Transverse colon (tissue), 4 donors: ENCODE measurements around the gene BLTP1.

Experiments
- POLR2A ChIP-seq: fragments of 450-650 bp; IDR thresholded peaks from one replicate; pipeline ENCODE4 v1.6.1; 2016; ENCODE audit warnings: antibody characterized with exemption, mild to moderate bottlenecking, moderate library complexity
- POLR2AphosphoS5 ChIP-seq, 3 donors: sonication (generic); formaldehyde crosslinking; IDR thresholded peaks; one replicate each; pipeline ENCODE4 v1.6.1; 2016; ENCODE audit warnings: antibody characterized with exemption in 3 of 3
- TF ChIP-seq, protein P1 (sequence below), 5 experiments: fragments of 200-600 bp in 3 of 5; fragments of 450-650 bp in 2 of 5; sonication (generic) in 3 of 5; IDR thresholded peaks; 1 replicate in 2 of 5; 2 replicates in 3 of 5; pipeline ENCODE4 v1.5.1; 2016 to 2017; ENCODE audit warnings: antibody characterized with exemption in 5 of 5, inconsistent platforms in 3 of 5, mild to moderate bottlenecking in 2 of 5, moderate library complexity in 1 of 5

DNA sequence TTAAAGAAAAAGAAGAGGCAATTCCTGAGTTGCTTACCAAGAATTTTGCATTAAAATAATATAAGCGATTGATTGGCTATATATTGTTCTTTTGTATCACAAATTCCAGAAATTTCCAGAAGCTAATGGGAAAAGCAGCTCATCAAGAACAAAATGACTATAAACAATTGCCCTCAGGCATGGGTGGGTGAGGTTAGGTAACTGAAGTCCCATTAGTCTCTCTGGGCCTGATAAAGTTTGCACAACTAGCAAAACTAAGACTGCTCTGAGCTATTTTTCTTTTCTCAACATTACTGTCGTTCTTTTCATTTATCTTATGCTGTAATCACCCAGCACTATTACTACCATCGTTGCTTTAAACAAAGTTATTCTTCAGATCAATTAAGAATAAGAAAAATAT lies 19.2 kb upstream of the BLTP1 start:
- TF ChIP-seq, protein P1, sequence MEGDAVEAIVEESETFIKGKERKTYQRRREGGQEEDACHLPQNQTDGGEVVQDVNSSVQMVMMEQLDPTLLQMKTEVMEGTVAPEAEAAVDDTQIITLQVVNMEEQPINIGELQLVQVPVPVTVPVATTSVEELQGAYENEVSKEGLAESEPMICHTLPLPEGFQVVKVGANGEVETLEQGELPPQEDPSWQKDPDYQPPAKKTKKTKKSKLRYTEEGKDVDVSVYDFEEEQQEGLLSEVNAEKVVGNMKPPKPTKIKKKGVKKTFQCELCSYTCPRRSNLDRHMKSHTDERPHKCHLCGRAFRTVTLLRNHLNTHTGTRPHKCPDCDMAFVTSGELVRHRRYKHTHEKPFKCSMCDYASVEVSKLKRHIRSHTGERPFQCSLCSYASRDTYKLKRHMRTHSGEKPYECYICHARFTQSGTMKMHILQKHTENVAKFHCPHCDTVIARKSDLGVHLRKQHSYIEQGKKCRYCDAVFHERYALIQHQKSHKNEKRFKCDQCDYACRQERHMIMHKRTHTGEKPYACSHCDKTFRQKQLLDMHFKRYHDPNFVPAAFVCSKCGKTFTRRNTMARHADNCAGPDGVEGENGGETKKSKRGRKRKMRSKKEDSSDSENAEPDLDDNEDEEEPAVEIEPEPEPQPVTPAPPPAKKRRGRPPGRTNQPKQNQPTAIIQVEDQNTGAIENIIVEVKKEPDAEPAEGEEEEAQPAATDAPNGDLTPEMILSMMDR (IDR thresholded peaks at IDR 0.05), result no peak
- TF ChIP-seq POLR2AphosphoS5 (IDR thresholded peaks at IDR 0.05) (no peak), POLR2A (no peak)
